HepG2 (cell line): ENCODE measurements around the gene ARVCF. TPM values are rescaled to one million over a fixed set of nuclear protein-coding genes. Genes with fewer than 3 reads are reported as not detected.

Source experiments
- CERS6 ChIP-seq: sonication (generic); formaldehyde crosslinking; IDR thresholded peaks from 2 replicates; pipeline ENCODE4 v1.5.0; 2020; ENCODE audit warnings: missing genetic modification reagents
- CHCHD3 ChIP-seq: sonication (generic); formaldehyde crosslinking; IDR thresholded peaks from 2 replicates; pipeline ENCODE4 v1.8.0; 2022; ENCODE audit warnings: mild to moderate bottlenecking, missing genetic modification reagents, moderate library complexity
- GPN1 ChIP-seq: sonication (generic); formaldehyde crosslinking; IDR thresholded peaks from 2 replicates; pipeline ENCODE4 v1.5.1; 2020; ENCODE audit warnings: missing genetic modification reagents, borderline replicate concordance
- GRHL1 ChIP-seq: sonication (generic); formaldehyde crosslinking; conservative IDR thresholded peaks from 2 replicates; pipeline ENCODE4 v1.8.0; 2022; ENCODE audit warnings: missing genetic modification reagents
- HCFC1 ChIP-seq: fragments of 150-350 bp; IDR thresholded peaks from 2 replicates; pipeline ENCODE4 v1.6.1; 2014; ENCODE audit warnings: low read depth, low read length
- KDM1A ChIP-seq: IDR thresholded peaks from 2 replicates; pipeline ENCODE4 v1.6.1; 2016; ENCODE audit warnings: missing compliant biosample characterization
- MAFG ChIP-seq: sonication (generic); formaldehyde crosslinking; IDR thresholded peaks from 2 replicates; pipeline ENCODE4 v1.5.1; 2020; ENCODE audit warnings: mild to moderate bottlenecking, missing genetic modification reagents
- MEIS2 ChIP-seq: sonication (generic); formaldehyde crosslinking; IDR thresholded peaks from 2 replicates; pipeline ENCODE4 v1.9.0; 2021; ENCODE audit warnings: mild to moderate bottlenecking, missing genetic modification reagents
- PBX3 ChIP-seq: sonication (generic); formaldehyde crosslinking; IDR thresholded peaks from 2 replicates; pipeline ENCODE4 v1.8.1; 2023; ENCODE audit warnings: missing genetic modification reagents, inconsistent platforms, borderline replicate concordance
- SMARCC2 ChIP-seq: fragments of 450-650 bp; IDR thresholded peaks from 2 replicates; pipeline ENCODE4 v1.6.1; 2017; ENCODE audit warnings: antibody characterized with exemption, mild to moderate bottlenecking
- TBX2 ChIP-seq: sonication (generic); formaldehyde crosslinking; IDR thresholded peaks from 2 replicates; pipeline ENCODE4 v1.5.0; 2020; ENCODE audit warnings: missing genetic modification reagents, mild to moderate bottlenecking, borderline replicate concordance
- ZBTB37 ChIP-seq: sonication (generic); formaldehyde crosslinking; IDR thresholded peaks from 2 replicates; pipeline ENCODE4 v1.4.0; 2020; ENCODE audit warnings: mild to moderate bottlenecking, missing genetic modification reagents
- ZBTB8A ChIP-seq: sonication (generic); formaldehyde crosslinking; IDR thresholded peaks from 2 replicates; pipeline ENCODE4 v1.4.0; 2020; ENCODE audit warnings: mild to moderate bottlenecking, low read depth, missing genetic modification reagents, borderline replicate concordance
- ZNF225 ChIP-seq: sonication (generic); formaldehyde crosslinking; IDR thresholded peaks from 2 replicates; pipeline ENCODE4 v1.4.0; 2020; ENCODE audit warnings: mild to moderate bottlenecking, missing genetic modification reagents
- ZNF234 ChIP-seq: sonication (generic); formaldehyde crosslinking; conservative IDR thresholded peaks from 2 replicates; pipeline ENCODE4 v1.5.1; 2020; ENCODE audit warnings: mild to moderate bottlenecking, missing genetic modification reagents
- ZNF431 ChIP-seq: sonication (generic); formaldehyde crosslinking; IDR thresholded peaks from 2 replicates; pipeline ENCODE4 v1.9.0; 2022; ENCODE audit warnings: missing genetic modification reagents, low read depth, mild to moderate bottlenecking, borderline replicate concordance
- ZNF496 ChIP-seq: sonication (generic); formaldehyde crosslinking; IDR thresholded peaks from 2 replicates; pipeline ENCODE4 v1.8.1; 2023; ENCODE audit warnings: mild to moderate bottlenecking, moderate library complexity, missing genetic modification reagents; ENCODE audit not compliant: insufficient replicate concordance
- ZNF552 ChIP-seq: sonication (generic); formaldehyde crosslinking; IDR thresholded peaks from 2 replicates; pipeline ENCODE4 v1.9.0; 2022; ENCODE audit warnings: missing genetic modification reagents, mild to moderate bottlenecking, borderline replicate concordance
- ZNF629 ChIP-seq: sonication (generic); formaldehyde crosslinking; conservative IDR thresholded peaks from 2 replicates; pipeline ENCODE4 v1.5.0; 2020; ENCODE audit warnings: missing genetic modification reagents
- ZNF709 ChIP-seq: sonication (generic); formaldehyde crosslinking; IDR thresholded peaks from 2 replicates; pipeline ENCODE4 v1.5.0; 2020; ENCODE audit warnings: mild to moderate bottlenecking, missing genetic modification reagents
- ZNF749 ChIP-seq: sonication (generic); formaldehyde crosslinking; IDR thresholded peaks from 2 replicates; pipeline ENCODE4 v1.8.0; 2022; ENCODE audit warnings: mild to moderate bottlenecking, missing genetic modification reagents, moderate library complexity, borderline replicate concordance
- ZNF773 ChIP-seq: sonication (generic); formaldehyde crosslinking; IDR thresholded peaks from 2 replicates; pipeline ENCODE4 v1.4.0; 2020; ENCODE audit warnings: missing genetic modification reagents, borderline replicate concordance
- ZNF777 ChIP-seq: sonication (generic); formaldehyde crosslinking; IDR thresholded peaks from 2 replicates; pipeline ENCODE4 v1.4.0; 2020; ENCODE audit warnings: missing genetic modification reagents
- polyA plus RNA-seq, 8 experiments: library from polyadenylated mRNA; depleted of rRNA in 3 of 8; stranded (reverse) in 7 of 8; unstranded in 1 of 8; fragments of >200 nt; fragmentation: Illumina TruSeq in 4 of 8; extraction: Trizol in 4 of 8; gene quantifications; 2 replicates each; pipeline versions ENCODE4 v1.2.1 to v1.2.3, GENCODE V29; 2011 to 2016; ENCODE audit warnings: low read depth in 4 of 8, missing spikeins in 1 of 8, mixed read lengths in 1 of 8; ENCODE audit not compliant: insufficient read depth in 1 of 8
- total RNA-seq, 5 experiments: library from RNA; depleted of rRNA; stranded (reverse); fragments of >200 nt; fragmentation: Illumina TruSeq; extraction: Trizol; gene quantifications; 2 replicates each; pipeline ENCODE4 v1.2.3, GENCODE V29; 2016; ENCODE audit warnings: low read depth in 1 of 5

ARVCF gene
- total and polyA plus RNA-seq, 2 of the 13 experiments (the other 11 are each of a cell fraction or from before 2014, with no cell fraction given), result 16.4 to 17.7 TPM

GRCh38 chr22:19942157-19943081 lies 74.2 kb downstream of the ARVCF start (continued):
- TF ChIP-seq GRHL1 (CRISPR knock-in tag) (no peak), KDM1A (no peak), CHCHD3 (CRISPR knock-in tag) (no peak), ZNF709 (CRISPR knock-in tag) (no peak), ZNF234 (CRISPR knock-in tag) (no peak), GPN1 (CRISPR knock-in tag) (no peak), HCFC1 (no peak), CERS6 (CRISPR knock-in tag) (no peak), ZNF773 (CRISPR knock-in tag) (no peak), ZNF225 (CRISPR knock-in tag) (no peak), ZNF749 (CRISPR knock-in tag) (no peak; the same call in 1 of the 2 replicates), MEIS2 (CRISPR knock-in tag) (no peak), MAFG (CRISPR knock-in tag) (no peak), PBX3 (no peak), ZNF629 (CRISPR knock-in tag) (no peak), ZNF496 (CRISPR knock-in tag) (no peak), ZNF777 (CRISPR knock-in tag) (no peak), ZBTB37 (CRISPR knock-in tag) (no peak), ZBTB8A (CRISPR knock-in tag) (no peak; the same call in 1 of the 2 replicates), TBX2 (CRISPR knock-in tag) (peak; percentile 77; the same call in 1 of the 2 replicates), SMARCC2 (no peak), ZNF431 (CRISPR knock-in tag) (no peak), ZNF552 (CRISPR knock-in tag) (no peak)
